ENCODE results near the gene RBM33. TPM values are rescaled to one million over a fixed set of nuclear protein-coding genes. Genes with fewer than 3 reads are reported as not detected.

The RBM33 gene
- total RNA-seq, 1 donor from 2014 or later = 30.8 TPM

GRCh38 chr7:155669717-155670505, 25.4 kb downstream of the RBM33 start:
- no peak for TF ChIP-seq CTCF (IDR thresholded peaks at IDR 0.05; ENCODE audit: borderline replicate concordance)
- Histone ChIP-seq H3K27me3 (ENCODE audit: low read depth) (no peaks in the 10 kb centered on the region), H3K9me3 (replicated peaks) (no peaks in the 10 kb centered on the region), H3K4me1 (peaks cover 47% of the 10 kb centered on the region), H3K36me3 (peaks cover 5% of the 10 kb centered on the region), H3K27ac (replicated peaks) (peak overlapping the region; percentile 27), H3K4me3 (no peak overlapping the region)
- intact Hi-C loops (cut with micrococcal nuclease) = no loop called here
- no peak for DNase-seq

GRCh38 chr7:155670521-155670920, 26.1 kb downstream of the RBM33 start:
- Histone ChIP-seq H3K9me3 (replicated peaks) (no peaks in the 10 kb centered on the region), H3K27me3 (ENCODE audit: low read depth) (no peaks in the 10 kb centered on the region), H3K36me3 (peaks cover under 1% of the 10 kb centered on the region), H3K4me3 (no peak overlapping the region), H3K4me1 (peaks cover 40% of the 10 kb centered on the region), H3K27ac (replicated peaks) (peak overlapping the region; percentile 27)
- intact Hi-C loops (cut with micrococcal nuclease) = no loop called here
- no peak for TF ChIP-seq CTCF (IDR thresholded peaks at IDR 0.05; ENCODE audit: borderline replicate concordance)
- DNase-seq = no peak

GRCh38 chr7:155674556-155674955, 30.1 kb downstream of the RBM33 start:
- no peak for DNase-seq
- Histone ChIP-seq H3K36me3 (peaks cover 9% of the 10 kb centered on the region), H3K27me3 (ENCODE audit: low read depth) (no peaks in the 10 kb centered on the region), H3K9me3 (replicated peaks) (no peaks in the 10 kb centered on the region), H3K27ac (replicated peaks) (no peak overlapping the region), H3K4me1 (peaks cover 44% of the 10 kb centered on the region), H3K4me3 (no peak overlapping the region)
- no peak for TF ChIP-seq CTCF (IDR thresholded peaks at IDR 0.05; ENCODE audit: borderline replicate concordance)
- intact Hi-C loops (cut with micrococcal nuclease) = no loop called here

- H3K4me3 ChIP-seq = no peak overlapping the region
- no peaks in the 10 kb centered on the region for H3K9me3 ChIP-seq (replicated peaks)
- intact Hi-C loops (cut with micrococcal nuclease) = no loop called here
- TF ChIP-seq CTCF (IDR thresholded peaks at IDR 0.05; ENCODE audit: borderline replicate concordance) = no peak
- no peak for DNase-seq
- H3K4me1 ChIP-seq = peaks cover 40% of the 10 kb centered on the region
- peaks cover 20% of the 10 kb centered on the region for H3K36me3 ChIP-seq
- H3K27me3 ChIP-seq (ENCODE audit: low read depth) = no peaks in the 10 kb centered on the region
- H3K27ac ChIP-seq (replicated peaks) = peak overlapping the region; percentile 23
Observed at GRCh38 chr7:155676052-155676451, 31.6 kb downstream of the RBM33 start.

- intact Hi-C loops (cut with micrococcal nuclease) = no loop called here
- Histone ChIP-seq H3K27me3 (ENCODE audit: low read depth) (no peaks in the 10 kb centered on the region), H3K4me3 (no peak overlapping the region), H3K9me3 (replicated peaks) (no peaks in the 10 kb centered on the region), H3K36me3 (peaks cover 27% of the 10 kb centered on the region), H3K27ac (replicated peaks) (no peak overlapping the region), H3K4me1 (peaks cover 34% of the 10 kb centered on the region)
- no peak for DNase-seq
- no peak for TF ChIP-seq CTCF (IDR thresholded peaks at IDR 0.05; ENCODE audit: borderline replicate concordance)
Observed at GRCh38 chr7:155677688-155678087, 33.2 kb downstream of the RBM33 start.
